CD4-positive, CD25-positive, alpha-beta regulatory T cell (primary cell): ENCODE measurements around the gene MED13L. TPM values are rescaled to one million over a fixed set of nuclear protein-coding genes. Genes with fewer than 3 reads are reported as not detected.

ENCODE experiments used
- ATAC-seq, 2 donors: fragments of 150-1000 bp; cut with Tn5 transposase; one replicate each; pipeline ENCODE4 v1.10.0; 2021; ENCODE audit warnings: low read depth in 2 of 2, moderate number of reproducible peaks in 2 of 2, moderate library complexity in 1 of 2
- DNase-seq, 3 donors: peaks; one replicate each; pipeline versions ENCODE4 v3.0.0 to v3.0.0-alpha.2; 2012 to 2022; ENCODE audit warnings: mixed read lengths in 1 of 3
- H3K27ac ChIP-seq: one replicate; pipeline ENCODE4 v1.7.0; 2013; ENCODE audit warnings: mild to moderate bottlenecking, low read length; ENCODE audit not compliant: insufficient read depth, poor library complexity, severe bottlenecking
- H3K27me3 ChIP-seq: one replicate; pipeline ENCODE4 v1.7.0; 2013; ENCODE audit warnings: low read length; ENCODE audit not compliant: control insufficient read depth, insufficient read depth
- H3K36me3 ChIP-seq: one replicate; pipeline ENCODE4 v1.7.0; 2013; ENCODE audit warnings: mild to moderate bottlenecking, low read length, moderate library complexity; ENCODE audit not compliant: control insufficient read depth, insufficient read depth
- H3K4me1 ChIP-seq: 2 replicates; pipeline ENCODE4 v1.7.0; 2013; ENCODE audit warnings: mild to moderate bottlenecking, low read length; ENCODE audit not compliant: insufficient read depth, control insufficient read depth, poor library complexity, severe bottlenecking
- H3K4me3 ChIP-seq: one replicate; pipeline ENCODE4 v1.7.0; 2013; ENCODE audit warnings: low read depth, mild to moderate bottlenecking, low read length, moderate library complexity
- H3K9me3 ChIP-seq, 2 experiments: 1 replicate in 1 of 2; 2 replicates in 1 of 2; pipeline ENCODE4 v1.7.0; 2013; ENCODE audit warnings: low read length in 2 of 2, mild to moderate bottlenecking in 1 of 2, moderate library complexity in 1 of 2; ENCODE audit not compliant: control insufficient read depth in 2 of 2
- H3K27ac Mint-ChIP-seq, 3 donors: one replicate each; pipeline ENCODE4 v1.8.0; 2020 to 2022; ENCODE audit warnings: mild to moderate bottlenecking in 3 of 3, mixed read lengths in 3 of 3, moderate library complexity in 2 of 3
- H3K27me3 Mint-ChIP-seq: one replicate; pipeline ENCODE4 v1.8.0; 2022; ENCODE audit warnings: mild to moderate bottlenecking, mixed read lengths
- H3K36me3 Mint-ChIP-seq: one replicate; pipeline ENCODE4 v1.8.0; 2020; ENCODE audit warnings: mixed read lengths
- H3K4me1 Mint-ChIP-seq, 4 donors: one replicate each; pipeline ENCODE4 v1.8.0; 2020 to 2022; ENCODE audit warnings: mixed read lengths in 4 of 4, mild to moderate bottlenecking in 1 of 4
- H3K4me3 Mint-ChIP-seq, 4 donors: one replicate each; pipeline ENCODE4 v1.8.0; 2020 to 2022; ENCODE audit warnings: mild to moderate bottlenecking in 4 of 4, mixed read lengths in 4 of 4, moderate library complexity in 3 of 4
- H3K9me3 Mint-ChIP-seq, 7 donors: one replicate each; pipeline ENCODE4 v1.8.0; 2020 to 2022; ENCODE audit warnings: mixed read lengths in 7 of 7, mild to moderate bottlenecking in 3 of 7, moderate library complexity in 2 of 7
- polyA plus RNA-seq, 4 donors: library from polyadenylated mRNA; unstranded; fragments of 300-500 nt; fragmentation: Illumina TruSeq; gene quantifications; one replicate each; pipeline ENCODE4 v1.2.3, GENCODE V29; 2021
- total RNA-seq: library from RNA; stranded (reverse); gene quantifications from one replicate; pipeline ENCODE4 v1.2.3, GENCODE V29; 2022

The MED13L gene
- total and polyA plus RNA-seq, 5 donors from 2014 or later = 4.5 to 179 (median 7.0) TPM

DNA sequence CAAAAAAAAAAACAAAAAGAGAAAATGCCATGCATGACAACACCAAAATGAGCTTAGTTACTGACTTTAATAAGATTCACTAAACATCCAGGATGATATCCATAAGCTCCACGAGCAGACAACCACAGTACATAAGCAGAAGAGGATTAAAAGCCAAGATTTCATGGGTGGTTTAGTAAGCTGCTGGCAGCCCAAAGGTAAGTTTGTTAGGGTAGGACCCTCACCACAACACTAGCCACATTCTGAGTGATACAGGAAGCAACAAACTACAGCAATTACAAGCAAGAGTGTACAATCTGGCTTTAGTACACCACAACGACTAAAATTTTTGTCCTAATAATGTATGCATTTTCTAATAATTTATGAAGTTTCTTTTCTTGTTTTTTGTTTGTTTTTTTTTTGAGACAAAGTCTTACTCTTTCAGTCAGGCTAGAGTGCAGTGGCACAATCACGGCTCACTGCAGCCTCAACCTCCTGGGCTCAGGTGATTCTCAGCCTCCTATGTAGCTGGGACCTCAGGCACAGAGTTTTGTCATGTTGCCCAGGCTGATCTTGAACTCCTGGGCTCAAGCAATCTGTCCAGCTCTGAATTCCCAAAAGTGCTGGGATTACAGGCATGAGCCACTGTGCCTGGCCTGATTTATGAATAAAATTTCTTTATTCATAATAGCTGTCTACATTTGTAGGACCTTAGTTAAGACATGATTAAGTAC, 221.4 kb downstream of the MED13L start:
- Histone ChIP-seq H3K4me3 (no peak overlapping the region), H3K4me1 (no peaks in the 10 kb centered on the region), H3K27me3 (no peaks in the 10 kb centered on the region), H3K36me3 (no peaks in the 10 kb centered on the region), H3K27ac (no peak overlapping the region), H3K9me3 (no peaks in the 10 kb centered on the region)
- DNase-seq = peak in 1 of 3 donors; percentile 21
- no peaks in the 10 kb centered on the region for H3K9me3 Mint-ChIP-seq
- no peak for ATAC-seq
- H3K27ac Mint-ChIP-seq = peak overlapping the region in 1 of 3 donors; percentile 72
- H3K27me3 Mint-ChIP-seq = no peaks in the 10 kb centered on the region
- H3K4me3 Mint-ChIP-seq = no peak overlapping the region
- H3K4me1 Mint-ChIP-seq = peaks cover 32 to 65% (median 54%) of the 10 kb centered on the region in 4 donors
- no peaks in the 10 kb centered on the region for H3K36me3 Mint-ChIP-seq

DNA sequence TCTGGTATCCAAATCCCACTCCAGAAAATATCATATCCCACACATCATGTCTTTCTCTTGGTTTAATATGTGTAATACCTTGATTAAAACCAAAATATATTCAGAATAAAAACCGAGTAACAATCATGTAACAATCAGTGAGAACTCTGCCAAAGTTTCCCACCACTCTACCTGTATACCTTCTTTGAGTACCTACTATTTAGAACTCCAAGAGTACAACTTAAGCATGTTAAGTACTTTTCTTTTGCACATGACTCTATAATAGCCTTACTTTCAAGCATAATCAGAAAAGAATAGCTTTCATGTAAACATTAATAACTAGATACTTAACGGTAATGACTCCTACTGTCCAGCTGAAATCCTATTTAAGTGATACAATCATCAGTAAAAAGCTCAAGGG, 223.2 kb downstream of the MED13L start:
- Mint-ChIP-seq H3K4me3 (no peak overlapping the region), H3K9me3 (no peaks in the 10 kb centered on the region), H3K4me1 (peaks cover 28 to 66% (median 51%) of the 10 kb centered on the region in 4 donors), H3K27ac (no peak overlapping the region), H3K27me3 (no peaks in the 10 kb centered on the region), H3K36me3 (no peaks in the 10 kb centered on the region)
- H3K36me3 ChIP-seq = no peaks in the 10 kb centered on the region
- H3K27me3 ChIP-seq = no peaks in the 10 kb centered on the region
- no peak overlapping the region for H3K27ac ChIP-seq
- no peaks in the 10 kb centered on the region for H3K4me1 ChIP-seq
- H3K4me3 ChIP-seq = no peak overlapping the region
- ATAC-seq (no peak), DNase-seq (no peak)
- no peaks in the 10 kb centered on the region for H3K9me3 ChIP-seq

DNA sequence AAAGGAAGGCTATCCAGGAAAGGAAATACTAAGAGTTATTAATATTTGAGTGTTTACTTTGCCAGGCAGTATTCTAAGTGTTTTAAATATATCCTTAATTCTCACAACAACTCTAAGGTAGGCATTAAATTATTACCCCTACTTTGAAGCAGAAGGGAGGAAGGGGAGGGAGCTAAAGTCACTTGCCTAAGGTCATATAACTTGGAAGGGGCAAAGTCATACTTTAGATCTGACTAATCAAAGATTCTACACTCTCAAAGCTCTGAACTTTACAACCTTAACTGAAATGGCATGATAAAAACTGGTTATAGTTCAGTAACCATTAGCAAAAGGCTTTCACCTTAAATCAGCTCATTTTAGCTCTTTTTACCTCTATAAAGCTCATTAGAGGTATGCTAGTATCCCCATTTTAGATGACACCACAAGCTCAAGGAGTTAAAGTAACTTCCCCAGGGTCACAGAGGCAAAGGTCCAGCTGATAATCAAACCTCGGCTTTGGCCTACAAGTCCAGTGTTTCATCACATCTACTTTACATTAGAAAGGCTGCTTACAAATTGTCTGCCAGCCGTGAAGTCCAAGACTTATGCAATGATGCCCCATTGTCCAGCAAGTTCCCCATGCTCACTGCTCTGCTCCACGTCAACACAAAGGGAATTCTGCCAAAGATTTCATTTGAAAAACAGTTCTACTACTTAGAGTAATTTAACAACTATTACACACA, 223.9 kb downstream of the MED13L start:
- no peak overlapping the region for H3K27ac ChIP-seq
- Mint-ChIP-seq H3K27me3 (no peaks in the 10 kb centered on the region), H3K4me1 (peaks cover 33 to 70% (median 53%) of the 10 kb centered on the region in 4 donors), H3K9me3 (no peaks in the 10 kb centered on the region), H3K27ac (no peak overlapping the region), H3K36me3 (no peaks in the 10 kb centered on the region), H3K4me3 (no peak overlapping the region)
- ATAC-seq (no peak), DNase-seq (no peak)
- no peaks in the 10 kb centered on the region for H3K9me3 ChIP-seq
- no peaks in the 10 kb centered on the region for H3K36me3 ChIP-seq
- H3K27me3 ChIP-seq = no peaks in the 10 kb centered on the region
- H3K4me1 ChIP-seq = no peaks in the 10 kb centered on the region
- no peak overlapping the region for H3K4me3 ChIP-seq

DNA sequence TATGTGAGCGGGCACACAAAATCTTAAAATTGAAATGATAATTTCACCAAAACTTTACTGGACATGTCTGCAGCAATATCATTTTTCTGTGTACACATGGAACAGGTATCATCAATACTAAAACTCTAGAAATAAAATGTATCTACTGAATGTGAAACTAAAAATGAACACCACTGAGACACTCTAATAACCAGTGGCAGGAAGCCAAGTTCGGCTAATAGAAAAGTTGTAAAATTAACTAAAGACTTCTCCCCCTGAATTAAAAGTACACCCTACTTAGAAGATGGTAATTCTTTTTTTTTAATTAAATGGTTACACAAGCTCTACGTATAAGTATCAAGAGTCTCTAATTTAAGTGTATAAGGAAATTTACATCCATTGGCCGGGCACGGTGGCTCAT, 227.2 kb downstream of the MED13L start:
- no peaks in the 10 kb centered on the region for H3K36me3 Mint-ChIP-seq

DNA sequence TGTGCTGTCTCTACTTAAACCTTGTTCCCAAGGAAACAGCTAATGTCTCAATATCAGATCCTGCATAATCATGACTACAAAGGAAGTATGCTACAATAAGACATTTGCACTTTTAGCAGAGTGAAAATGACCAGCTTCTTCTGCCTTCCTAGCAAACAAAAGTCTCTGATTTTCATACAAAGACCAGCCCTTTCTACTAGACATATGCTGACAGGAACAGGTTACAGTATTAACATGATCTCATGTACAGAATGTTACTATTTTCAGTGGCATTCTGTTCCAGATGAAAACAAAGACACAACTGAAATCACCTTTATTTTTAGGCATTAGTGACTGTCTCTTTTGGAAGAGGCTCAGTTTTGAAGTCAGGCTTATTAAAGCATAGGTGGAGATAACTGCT, 228.6 kb downstream of the MED13L start:
- ATAC-seq = no peak

More for the DNA sequence above, 227.2 kb downstream of the MED13L start:
- DNase-seq = no peak
- H3K27ac ChIP-seq = no peak overlapping the region
- H3K9me3 Mint-ChIP-seq = no peaks in the 10 kb centered on the region
- no peaks in the 10 kb centered on the region for H3K27me3 ChIP-seq
- H3K4me1 Mint-ChIP-seq = peaks cover 28 to 58% (median 37%) of the 10 kb centered on the region in 4 donors
- no peaks in the 10 kb centered on the region for H3K36me3 ChIP-seq
- H3K27me3 Mint-ChIP-seq = no peaks in the 10 kb centered on the region
- H3K4me1 ChIP-seq = no peaks in the 10 kb centered on the region
- H3K27ac Mint-ChIP-seq = peak overlapping the region in 1 of 3 donors; percentile 18
- no peak overlapping the region for H3K4me3 ChIP-seq
- H3K4me3 Mint-ChIP-seq = peak overlapping the region in 1 of 4 donors; percentile 5
- ATAC-seq = no peak
- H3K9me3 ChIP-seq = no peaks in the 10 kb centered on the region

DNA sequence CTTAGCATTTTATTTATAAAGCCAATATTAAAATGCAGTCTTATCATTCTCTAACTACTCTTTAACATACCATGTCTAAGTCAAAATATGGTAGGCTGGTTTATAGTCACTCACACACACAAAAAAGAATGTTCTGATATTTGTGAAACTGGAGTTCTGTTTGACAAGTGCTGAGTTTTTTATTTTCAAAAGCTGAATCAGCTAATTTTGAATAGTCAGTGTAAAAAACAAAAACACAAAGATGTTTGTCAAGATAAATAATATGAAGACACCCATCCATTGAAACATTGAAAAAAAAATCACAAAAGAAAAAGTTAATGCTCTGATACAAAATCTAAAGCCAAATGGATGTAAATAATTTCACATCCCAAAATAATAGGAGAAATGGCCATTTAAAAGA, 231.5 kb downstream of the MED13L start:
- no peaks in the 10 kb centered on the region for H3K9me3 Mint-ChIP-seq
- H3K4me1 Mint-ChIP-seq = peaks cover 23 to 41% (median 36%) of the 10 kb centered on the region in 4 donors
- Histone ChIP-seq H3K36me3 (no peaks in the 10 kb centered on the region), H3K9me3 (no peaks in the 10 kb centered on the region), H3K4me3 (no peak overlapping the region), H3K4me1 (no peaks in the 10 kb centered on the region), H3K27ac (no peak overlapping the region), H3K27me3 (no peaks in the 10 kb centered on the region)
- no peak overlapping the region for H3K27ac Mint-ChIP-seq
- ATAC-seq (no peak), DNase-seq (no peak)
- H3K36me3 Mint-ChIP-seq = no peaks in the 10 kb centered on the region
- H3K27me3 Mint-ChIP-seq = no peaks in the 10 kb centered on the region
- H3K4me3 Mint-ChIP-seq = no peak overlapping the region

More for the DNA sequence above, 228.6 kb downstream of the MED13L start:
- H3K27ac Mint-ChIP-seq = no peak overlapping the region
- no peaks in the 10 kb centered on the region for H3K27me3 Mint-ChIP-seq
- H3K27me3 ChIP-seq = no peaks in the 10 kb centered on the region
- no peaks in the 10 kb centered on the region for H3K36me3 Mint-ChIP-seq
- H3K9me3 ChIP-seq = no peaks in the 10 kb centered on the region
- DNase-seq = no peak
- H3K4me3 ChIP-seq = no peak overlapping the region
- H3K4me3 Mint-ChIP-seq = no peak overlapping the region
- H3K9me3 Mint-ChIP-seq = no peaks in the 10 kb centered on the region
- no peaks in the 10 kb centered on the region for H3K4me1 ChIP-seq
- no peaks in the 10 kb centered on the region for H3K36me3 ChIP-seq
- no peak overlapping the region for H3K27ac ChIP-seq
- H3K4me1 Mint-ChIP-seq = peaks cover 22 to 55% (median 37%) of the 10 kb centered on the region in 4 donors

DNA sequence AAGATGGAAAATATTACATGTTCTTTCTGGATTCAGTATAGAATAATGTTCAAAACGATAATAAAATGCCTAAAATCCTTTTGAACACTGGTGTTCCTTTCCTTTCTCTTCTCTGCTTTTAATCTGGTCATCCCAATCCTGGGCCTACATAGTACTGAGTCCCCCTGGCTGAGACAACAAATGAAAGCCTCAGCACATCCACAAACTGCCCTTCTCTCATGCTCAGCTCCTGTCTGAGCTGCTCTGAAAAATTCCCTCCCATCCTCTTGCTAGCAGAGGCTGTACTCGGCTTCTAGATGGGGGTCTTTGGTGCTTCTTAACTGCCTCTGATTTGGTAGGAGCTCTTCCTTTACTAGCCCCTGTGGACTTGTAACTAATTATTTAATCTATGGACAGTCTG, 232.3 kb downstream of the MED13L start:
- DNase-seq (no peak), ATAC-seq (no peak)
- Histone ChIP-seq H3K9me3 (no peaks in the 10 kb centered on the region), H3K4me1 (no peaks in the 10 kb centered on the region), H3K27ac (no peak overlapping the region), H3K4me3 (no peak overlapping the region), H3K36me3 (no peaks in the 10 kb centered on the region), H3K27me3 (no peaks in the 10 kb centered on the region)
- H3K36me3 Mint-ChIP-seq = no peaks in the 10 kb centered on the region
- peaks cover 21 to 42% (median 37%) of the 10 kb centered on the region in 4 donors for H3K4me1 Mint-ChIP-seq
- peak overlapping the region in 1 of 3 donors; percentile 2 for H3K27ac Mint-ChIP-seq
- no peak overlapping the region for H3K4me3 Mint-ChIP-seq
- no peaks in the 10 kb centered on the region for H3K27me3 Mint-ChIP-seq
- no peaks in the 10 kb centered on the region for H3K9me3 Mint-ChIP-seq
